HepG2 (cell line): Measurements from ENCODE around the gene FGGY. TPM values are rescaled to one million over a fixed set of nuclear protein-coding genes. Genes with fewer than 3 reads are reported as not detected.

Source experiments
- ATAC-seq: fragments of 200-7000 bp; cut with Tn5 transposase; 3 replicates; pipeline ENCODE4 v1.9.1; 2020; ENCODE audit warnings: mild to moderate bottlenecking, moderate library complexity
- BruUV-seq: library from RNA; stranded (reverse); fragments of 400-500 nt; replicated peaks from 2 replicates; lab custom pipeline; 2021; lab: Mats Ljungman, UMichigan
- CTCF ChIA-PET: fragments of 300-600 bp; formaldehyde crosslinking; extraction: SDS; loops from one replicate; lab custom pipeline; 2021; ENCODE audit warnings: low total read pairs, inconsistent platforms, low intra/inter-chr PET ratio; lab: Yijun Ruan, JAX
- POLR2A ChIA-PET: fragments of 350-600 bp; sonication (Branson Sonifier 250); formaldehyde crosslinking; loops from one replicate; lab custom pipeline; 2020; ENCODE audit warnings: antibody characterized with exemption, inconsistent platforms; lab: Yijun Ruan, JAX
- DNase-seq: peaks from one replicate; pipeline ENCODE4 v3.0.0-alpha.2; 2015; ENCODE audit warnings: low spot score
- FAIRE-seq: peaks from 3 replicates; lab custom pipeline; 2011; peaks lifted over from hg19 to GRCh38; lab: Jason Lieb, UNC
- H2AFZ ChIP-seq: one replicate; pipeline ENCODE4 v1.6.1; 2011; ENCODE audit warnings: low read length, inconsistent platforms
- H3K27ac ChIP-seq: fragments of 300-600 bp; 3 replicates; pipeline ENCODE4 v1.8.0; 2011; ENCODE audit warnings: mixed run types, mild to moderate bottlenecking, mixed read lengths, low read length, inconsistent platforms; ENCODE audit not compliant: insufficient read depth; ENCODE audit errors: extremely low read length
- H3K27me3 ChIP-seq, 2 experiments: fragments of 200-600 bp in 1 of 2; 2 replicates in 1 of 2; 3 replicates in 1 of 2; pipeline versions ENCODE4 v1.6.0 to v1.8.0; 2011; ENCODE audit warnings: low read length in 2 of 2, mild to moderate bottlenecking in 2 of 2, moderate library complexity in 2 of 2, inconsistent platforms in 1 of 2; ENCODE audit not compliant: insufficient read depth in 2 of 2, control insufficient read depth in 1 of 2
- H3K36me3 ChIP-seq, 2 experiments: fragments of 200-600 bp in 1 of 2; replicated peaks in 1 of 2; 2 replicates in 1 of 2; 3 replicates in 1 of 2; pipeline versions ENCODE4 v1.5.1 to v1.8.0; 2011; ENCODE audit warnings: low read length in 2 of 2, inconsistent platforms in 1 of 2; ENCODE audit not compliant: insufficient read depth in 2 of 2, control insufficient read depth in 1 of 2
- H3K4me1 ChIP-seq: 2 replicates; pipeline ENCODE4 v1.5.1; 2012; ENCODE audit warnings: low read length, inconsistent platforms; ENCODE audit not compliant: insufficient read depth
- H3K4me2 ChIP-seq: 2 replicates; pipeline ENCODE4 v1.6.0; 2011; ENCODE audit warnings: low read depth, low read length, inconsistent platforms
- H3K4me3 ChIP-seq, 3 experiments: fragments of 200-600 bp in 1 of 3; sonication (generic), shearing (Covaris generic) in 1 of 3; replicated peaks in 1 of 3; 2 replicates each; pipeline ENCODE4 v1.5.1; 2011 to 2016; ENCODE audit warnings: low read length in 3 of 3, inconsistent platforms in 2 of 3, low read depth in 2 of 3, mild to moderate bottlenecking in 2 of 3, control low read depth in 1 of 3, mixed read lengths in 1 of 3; ENCODE audit not compliant: insufficient read depth in 1 of 3
- H3K79me2 ChIP-seq: one replicate; pipeline ENCODE4 v1.6.1; 2011; ENCODE audit warnings: low read length, inconsistent platforms; ENCODE audit not compliant: insufficient read depth
- H3K9ac ChIP-seq: 2 replicates; pipeline ENCODE4 v1.6.0; 2011; ENCODE audit warnings: mild to moderate bottlenecking, low read depth, low read length, inconsistent platforms; ENCODE audit not compliant: insufficient read depth
- H3K9me3 ChIP-seq: 2 replicates; pipeline ENCODE4 v1.5.1; 2012; ENCODE audit warnings: mild to moderate bottlenecking, low read length
- H4K20me1 ChIP-seq: 2 replicates; pipeline ENCODE4 v1.6.0; 2011; ENCODE audit warnings: inconsistent platforms, mild to moderate bottlenecking, low read length, moderate library complexity; ENCODE audit not compliant: insufficient read depth
- PCBP2 ChIP-seq: fragments of 200-400 bp; formaldehyde crosslinking; optimal IDR thresholded peaks from 2 replicates; pipeline ENCODE3; 2018; ENCODE audit warnings: low read length, low read depth; ENCODE audit not compliant: poor library complexity, severe bottlenecking
- ZNF629 ChIP-seq: sonication (generic); formaldehyde crosslinking; conservative IDR thresholded peaks from 2 replicates; pipeline ENCODE4 v1.5.0; 2020; ENCODE audit warnings: missing genetic modification reagents
- WGBS: methylation state at CpG from one replicate; pipeline ENCODE4 v1.1.6; 2017; ENCODE audit warnings: low lambda C conversion rate; 5-methylcytosine and 5-hydroxymethylcytosine counted together
- in situ Hi-C: cut with HindIII; loops from 2 replicates; pipeline ENCODE4 v1.10.0; 2017; ENCODE audit warnings: low pct_unique_long_range_greater_than_20kb; ENCODE audit not compliant: extremely low pct_ligation_motif_present
- intact Hi-C: fragments of 100-400 bp; cut with micrococcal nuclease; formaldehyde crosslinking; loops from one replicate; pipeline ENCODE4 v1.10.0; 2022; ENCODE audit not compliant: unreplicated experiment
- polyA plus RNA-seq, 8 experiments: library from polyadenylated mRNA; depleted of rRNA in 3 of 8; stranded (reverse) in 7 of 8; unstranded in 1 of 8; fragments of >200 nt; fragmentation: Illumina TruSeq in 4 of 8; extraction: Trizol in 4 of 8; gene quantifications; 2 replicates each; pipeline versions ENCODE4 v1.2.1 to v1.2.3, GENCODE V29; 2011 to 2016; ENCODE audit warnings: low read depth in 4 of 8, missing spikeins in 1 of 8, mixed read lengths in 1 of 8; ENCODE audit not compliant: insufficient read depth in 1 of 8
- total RNA-seq, 5 experiments: library from RNA; depleted of rRNA; stranded (reverse); fragments of >200 nt; fragmentation: Illumina TruSeq; extraction: Trizol; gene quantifications; 2 replicates each; pipeline ENCODE4 v1.2.3, GENCODE V29; 2016; ENCODE audit warnings: low read depth in 1 of 5
- TF ChIP-seq, protein P1 (sequence below): sonication (generic); formaldehyde crosslinking; IDR thresholded peaks from 2 replicates; pipeline ENCODE4 v1.5.1; 2020; ENCODE audit warnings: mild to moderate bottlenecking, missing genetic modification reagents, moderate library complexity

FGGY gene
- total and polyA plus RNA-seq, 2 of the 13 experiments (the other 11 are each of a cell fraction or from before 2014, with no cell fraction given): 15.7 to 27.5 TPM

DNA sequence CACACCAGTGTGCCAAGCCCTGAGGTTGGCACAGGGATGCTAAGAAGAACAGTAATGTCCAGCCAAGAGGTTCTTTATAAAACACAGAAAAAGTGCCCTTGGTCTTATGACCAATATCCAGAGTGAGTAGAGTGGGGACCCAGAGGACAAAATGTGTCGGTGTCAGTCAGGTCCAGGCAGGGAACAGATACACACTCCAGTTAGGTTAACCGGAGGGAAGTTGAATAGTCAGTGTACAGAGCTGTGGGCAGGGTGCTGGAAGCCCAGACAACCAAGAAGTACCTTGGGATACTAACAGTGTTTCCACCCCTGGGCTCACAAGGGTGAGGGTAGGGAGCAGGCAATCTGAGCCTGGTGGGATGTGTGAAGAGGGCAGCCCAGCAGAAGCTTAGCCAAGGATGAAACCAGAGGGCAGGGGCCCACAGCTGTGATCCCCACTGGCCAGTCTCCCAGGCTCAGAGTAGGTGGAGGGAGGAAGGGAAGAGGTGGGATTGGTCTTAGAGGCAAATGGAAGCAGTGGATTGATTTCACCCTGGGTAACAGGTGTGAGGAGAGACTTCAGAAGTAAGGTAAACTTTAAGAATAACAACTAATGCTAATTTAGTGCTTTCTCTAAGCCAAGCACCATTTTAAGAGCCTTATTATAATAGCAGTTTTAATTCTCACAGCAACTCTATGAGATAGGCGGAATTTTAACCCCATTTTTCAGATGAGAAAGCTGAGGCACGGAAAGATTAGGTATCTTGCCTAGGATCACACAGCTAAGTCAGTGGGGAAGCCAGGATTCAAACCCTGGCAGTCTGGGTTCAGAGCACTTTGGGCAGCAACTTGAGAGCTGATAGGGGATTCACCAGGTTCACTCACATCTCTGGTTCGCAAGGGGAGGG, 374.4 kb downstream of the FGGY start:
- no peak overlapping the region for H3K4me3 ChIP-seq
- no TSS peak for BruUV-seq
- 92% methylated on average over 4 of the region's 5 CpGs for WGBS
- in situ Hi-C loops (loop anchor here (10.0 kb wide), 1 partner anchor 117 kb away; no protein-coding TSS in a partner anchor), intact Hi-C loops (no loop called here)
- peak overlapping the region; percentile 33 for H3K27ac ChIP-seq
- DNase-seq: no peak
- H3K4me2 ChIP-seq: no peak overlapping the region
- FAIRE-seq: no peak
- H3K9me3 ChIP-seq: no peaks in the 10 kb centered on the region
- no peak overlapping the region for H2AFZ ChIP-seq
- no peak overlapping the region for H3K9ac ChIP-seq
- H3K4me1 ChIP-seq: peaks cover 98% of the 10 kb centered on the region
- POLR2A ChIA-PET: no interaction called here
- ATAC-seq: no peak
- no peaks in the 10 kb centered on the region; a peak in 1 of 5 replicates for H3K36me3 ChIP-seq
- TF ChIP-seq PCBP2 (no peak), ZNF629 (CRISPR knock-in tag) (peak; percentile 76)
- TF ChIP-seq, protein P1, sequence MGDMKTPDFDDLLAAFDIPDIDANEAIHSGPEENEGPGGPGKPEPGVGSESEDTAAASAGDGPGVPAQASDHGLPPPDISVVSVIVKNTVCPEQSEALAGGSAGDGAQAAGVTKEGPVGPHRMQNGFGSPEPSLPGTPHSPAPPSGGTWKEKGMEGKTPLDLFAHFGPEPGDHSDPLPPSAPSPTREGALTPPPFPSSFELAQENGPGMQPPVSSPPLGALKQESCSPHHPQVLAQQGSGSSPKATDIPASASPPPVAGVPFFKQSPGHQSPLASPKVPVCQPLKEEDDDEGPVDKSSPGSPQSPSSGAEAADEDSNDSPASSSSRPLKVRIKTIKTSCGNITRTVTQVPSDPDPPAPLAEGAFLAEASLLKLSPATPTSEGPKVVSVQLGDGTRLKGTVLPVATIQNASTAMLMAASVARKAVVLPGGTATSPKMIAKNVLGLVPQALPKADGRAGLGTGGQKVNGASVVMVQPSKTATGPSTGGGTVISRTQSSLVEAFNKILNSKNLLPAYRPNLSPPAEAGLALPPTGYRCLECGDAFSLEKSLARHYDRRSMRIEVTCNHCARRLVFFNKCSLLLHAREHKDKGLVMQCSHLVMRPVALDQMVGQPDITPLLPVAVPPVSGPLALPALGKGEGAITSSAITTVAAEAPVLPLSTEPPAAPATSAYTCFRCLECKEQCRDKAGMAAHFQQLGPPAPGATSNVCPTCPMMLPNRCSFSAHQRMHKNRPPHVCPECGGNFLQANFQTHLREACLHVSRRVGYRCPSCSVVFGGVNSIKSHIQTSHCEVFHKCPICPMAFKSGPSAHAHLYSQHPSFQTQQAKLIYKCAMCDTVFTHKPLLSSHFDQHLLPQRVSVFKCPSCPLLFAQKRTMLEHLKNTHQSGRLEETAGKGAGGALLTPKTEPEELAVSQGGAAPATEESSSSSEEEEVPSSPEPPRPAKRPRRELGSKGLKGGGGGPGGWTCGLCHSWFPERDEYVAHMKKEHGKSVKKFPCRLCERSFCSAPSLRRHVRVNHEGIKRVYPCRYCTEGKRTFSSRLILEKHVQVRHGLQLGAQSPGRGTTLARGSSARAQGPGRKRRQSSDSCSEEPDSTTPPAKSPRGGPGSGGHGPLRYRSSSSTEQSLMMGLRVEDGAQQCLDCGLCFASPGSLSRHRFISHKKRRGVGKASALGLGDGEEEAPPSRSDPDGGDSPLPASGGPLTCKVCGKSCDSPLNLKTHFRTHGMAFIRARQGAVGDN (CRISPR knock-in tag): 0 out of 2 replicates have a peak, but pooled peaks have one; percentile 9
- TF ChIP-seq, all 625 proteins: peak for 2
- Histone ChIP-seq H3K79me2 (no peaks in the 10 kb centered on the region), H3K27me3 (no peaks in the 10 kb centered on the region), H4K20me1 (no peaks in the 10 kb centered on the region)
- CTCF ChIA-PET: no interaction called here
